SU-DHL-6 (cell line): ENCODE results near the gene ETF1.

Source experiments
- H2AFZ ChIP-seq: fragments of 200-600 bp; sonication (generic); 2 replicates; pipeline ENCODE4 v1.6.1; 2014; ENCODE audit warnings: low read depth, mild to moderate bottlenecking, moderate library complexity, mixed read lengths, antibody characterized with exemption, low read length; ENCODE audit not compliant: severe bottlenecking
- H3F3A ChIP-seq: fragments of 200-600 bp; shearing (Covaris generic); 2 replicates; pipeline ENCODE4 v1.6.0; 2016; ENCODE audit warnings: antibody characterized with exemption, mild to moderate bottlenecking; ENCODE audit not compliant: insufficient read depth
- H3K27ac ChIP-seq: fragments of 200-600 bp; sonication (generic); 2 replicates; pipeline ENCODE4 v1.5.1; 2016; ENCODE audit warnings: low read depth, mild to moderate bottlenecking, low read length, moderate library complexity, mixed read lengths
- H3K27me3 ChIP-seq: fragments of 200-600 bp; sonication (generic), shearing (Covaris generic); 2 replicates; pipeline ENCODE4 v1.6.0; 2014; ENCODE audit warnings: mild to moderate bottlenecking, low read length
- H3K36me3 ChIP-seq: fragments of 200-600 bp; sonication (generic); 2 replicates; pipeline ENCODE4 v1.6.1; 2014; ENCODE audit warnings: mild to moderate bottlenecking, low read length, mixed read lengths
- H3K4me2 ChIP-seq: fragments of 300-600, 200-600 bp; shearing (Covaris generic), sonication (generic); 2 replicates; pipeline ENCODE4 v1.6.0; 2014; ENCODE audit warnings: low read length, low read depth, mild to moderate bottlenecking; ENCODE audit not compliant: poor library complexity, severe bottlenecking
- H3K4me3 ChIP-seq: fragments of 200-600 bp; sonication (generic); 2 replicates; pipeline ENCODE4 v1.5.1; 2014; ENCODE audit warnings: antibody characterized with exemption, low read length, mild to moderate bottlenecking, mixed read lengths; ENCODE audit not compliant: insufficient read depth, poor library complexity, severe bottlenecking
- H3K79me2 ChIP-seq: fragments of 200-600 bp; sonication (generic); 2 replicates; pipeline ENCODE4 v1.6.1; 2014; ENCODE audit warnings: mild to moderate bottlenecking, low read length, moderate library complexity; ENCODE audit not compliant: insufficient read depth
- H3K9ac ChIP-seq: fragments of 200-600 bp; sonication (generic); 2 replicates; pipeline ENCODE4 v1.7.0; 2014; ENCODE audit warnings: mild to moderate bottlenecking, low read length
- H3K9me2 ChIP-seq: fragments of 200-600 bp; sonication (generic); replicated peaks from 2 replicates; pipeline ENCODE4 v1.6.1; 2014; ENCODE audit warnings: low read length; ENCODE audit not compliant: insufficient read depth
- H3K9me3 ChIP-seq: fragments of 200-600 bp; sonication (generic); 2 replicates; pipeline ENCODE4 v1.6.1; 2014; ENCODE audit warnings: low read length, mixed read lengths; ENCODE audit not compliant: insufficient read depth
- H4K20me1 ChIP-seq: fragments of 200-600 bp; sonication (generic); 2 replicates; pipeline ENCODE4 v1.6.1; 2014; ENCODE audit warnings: low read depth, mild to moderate bottlenecking, antibody characterized with exemption, low read length, moderate library complexity, mixed read lengths
- EZH2phosphoT487 ChIP-seq: fragments of 200-600 bp; sonication (generic), shearing (Covaris generic); conservative IDR thresholded peaks from 2 replicates; pipeline ENCODE4 v1.6.1; 2018; ENCODE audit warnings: mild to moderate bottlenecking, antibody characterized with exemption, low read length, moderate library complexity, mixed read lengths
- TF ChIP-seq, protein P1 (sequence below): fragments of 200-600 bp; sonication (generic); IDR thresholded peaks from one replicate; pipeline ENCODE4 v1.5.1; 2017; ENCODE audit warnings: antibody characterized with exemption, mild to moderate bottlenecking, low read length, moderate library complexity; ENCODE audit not compliant: insufficient read depth, poor library complexity, severe bottlenecking

The ETF1 gene

DNA sequence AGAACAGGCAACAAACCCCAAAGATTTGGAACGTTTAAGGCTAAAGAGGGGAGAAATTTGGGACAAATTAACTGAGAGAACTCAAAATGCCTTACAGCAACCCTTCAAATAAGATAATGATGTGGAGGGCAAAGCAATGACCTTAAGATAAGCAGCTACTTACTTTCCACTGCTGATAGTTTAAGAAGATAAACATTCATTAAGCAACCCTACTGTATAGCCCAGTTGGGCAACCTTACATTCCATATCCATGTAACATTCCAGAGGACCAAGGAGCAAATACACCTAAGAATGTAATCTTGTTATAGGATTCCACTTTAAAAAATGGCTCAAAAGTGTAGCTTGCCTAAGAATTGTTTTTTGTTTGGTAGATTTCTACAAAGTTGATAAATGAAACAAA is 14.8 kb downstream of the ETF1 start:
- no peaks in the 10 kb centered on the region for H3K27me3 ChIP-seq
- H2AFZ ChIP-seq, result no peak overlapping the region
- no peaks in the 10 kb centered on the region for H3K9me3 ChIP-seq
- H3K4me2 ChIP-seq, result no peak overlapping the region
- peaks cover 3% of the 10 kb centered on the region; the same call in 1 of the 2 replicates for H3F3A ChIP-seq
- H3K9ac ChIP-seq, result no peak overlapping the region
- peaks cover 95% of the 10 kb centered on the region for H3K79me2 ChIP-seq
- TF ChIP-seq EZH2phosphoT487, result no peak
- TF ChIP-seq, protein P1, sequence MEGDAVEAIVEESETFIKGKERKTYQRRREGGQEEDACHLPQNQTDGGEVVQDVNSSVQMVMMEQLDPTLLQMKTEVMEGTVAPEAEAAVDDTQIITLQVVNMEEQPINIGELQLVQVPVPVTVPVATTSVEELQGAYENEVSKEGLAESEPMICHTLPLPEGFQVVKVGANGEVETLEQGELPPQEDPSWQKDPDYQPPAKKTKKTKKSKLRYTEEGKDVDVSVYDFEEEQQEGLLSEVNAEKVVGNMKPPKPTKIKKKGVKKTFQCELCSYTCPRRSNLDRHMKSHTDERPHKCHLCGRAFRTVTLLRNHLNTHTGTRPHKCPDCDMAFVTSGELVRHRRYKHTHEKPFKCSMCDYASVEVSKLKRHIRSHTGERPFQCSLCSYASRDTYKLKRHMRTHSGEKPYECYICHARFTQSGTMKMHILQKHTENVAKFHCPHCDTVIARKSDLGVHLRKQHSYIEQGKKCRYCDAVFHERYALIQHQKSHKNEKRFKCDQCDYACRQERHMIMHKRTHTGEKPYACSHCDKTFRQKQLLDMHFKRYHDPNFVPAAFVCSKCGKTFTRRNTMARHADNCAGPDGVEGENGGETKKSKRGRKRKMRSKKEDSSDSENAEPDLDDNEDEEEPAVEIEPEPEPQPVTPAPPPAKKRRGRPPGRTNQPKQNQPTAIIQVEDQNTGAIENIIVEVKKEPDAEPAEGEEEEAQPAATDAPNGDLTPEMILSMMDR, result no peak
- no peaks in the 10 kb centered on the region; the same call in 1 of the 2 replicates for H3K36me3 ChIP-seq
- peaks cover 39% of the 10 kb centered on the region for H4K20me1 ChIP-seq
- H3K9me2 ChIP-seq, result no peaks in the 10 kb centered on the region
- H3K4me3 ChIP-seq, result no peak overlapping the region
- H3K27ac ChIP-seq, result no peak overlapping the region

DNA sequence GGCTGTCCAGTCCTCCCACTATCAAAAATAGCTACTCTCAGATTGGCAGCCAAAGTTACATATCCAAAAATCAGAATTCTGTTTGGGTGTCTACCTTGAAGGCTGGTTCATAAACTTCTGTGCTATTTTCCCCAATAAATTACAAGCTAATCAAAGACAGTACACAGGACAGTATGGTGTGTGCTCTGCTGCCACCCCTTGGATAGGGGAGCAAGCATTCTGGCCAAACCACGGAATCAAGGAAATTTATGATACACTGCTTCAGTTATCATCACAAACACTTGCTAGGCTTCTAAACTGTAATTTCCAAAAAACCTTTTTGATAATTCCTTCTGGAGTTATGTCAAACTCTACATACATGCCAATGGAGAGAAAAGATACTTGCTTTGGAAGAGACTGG is 15.9 kb downstream of the ETF1 start:
- Histone ChIP-seq H3K36me3 (no peaks in the 10 kb centered on the region; the same call in 1 of the 2 replicates), H3F3A (peaks cover 3% of the 10 kb centered on the region; the same call in 1 of the 2 replicates), H3K4me2 (no peak overlapping the region), H3K27me3 (no peaks in the 10 kb centered on the region), H4K20me1 (peaks cover 34% of the 10 kb centered on the region), H3K27ac (no peak overlapping the region), H3K9me3 (no peaks in the 10 kb centered on the region), H3K9ac (no peak overlapping the region), H3K4me3 (no peak overlapping the region), H3K79me2 (peaks cover 95% of the 10 kb centered on the region), H2AFZ (no peak overlapping the region), H3K9me2 (no peaks in the 10 kb centered on the region)
- TF ChIP-seq EZH2phosphoT487, result no peak
- TF ChIP-seq, protein P1, result no peak

DNA sequence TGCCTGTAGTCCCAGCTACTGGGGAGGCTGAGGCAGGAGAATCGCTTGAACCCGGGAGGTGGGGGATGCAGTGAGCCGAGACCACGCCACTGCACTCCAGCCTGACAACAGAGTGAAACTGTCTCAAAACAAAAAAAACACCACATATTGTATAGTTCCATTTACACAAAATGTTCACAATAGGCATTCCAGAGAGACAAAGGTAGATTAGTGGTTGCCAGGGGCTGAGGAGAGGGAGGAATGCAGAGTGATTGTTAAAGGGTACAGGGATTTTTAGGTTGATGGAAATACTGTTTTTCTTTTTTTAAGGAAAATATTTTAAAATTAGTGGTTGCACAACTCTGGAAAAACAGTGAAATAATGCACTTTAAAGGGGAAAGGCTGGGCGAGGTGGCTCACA is 19.6 kb downstream of the ETF1 start:
- Histone ChIP-seq H3K4me2 (no peak overlapping the region), H3K9ac (no peak overlapping the region), H2AFZ (no peak overlapping the region), H3K36me3 (peaks cover 7% of the 10 kb centered on the region; the same call in 1 of the 2 replicates), H3F3A (peaks cover 7% of the 10 kb centered on the region), H3K27me3 (no peaks in the 10 kb centered on the region), H3K4me3 (no peak overlapping the region), H3K9me2 (no peaks in the 10 kb centered on the region), H4K20me1 (peaks cover 21% of the 10 kb centered on the region), H3K79me2 (peaks cover 91% of the 10 kb centered on the region), H3K27ac (no peak overlapping the region), H3K9me3 (no peaks in the 10 kb centered on the region)
- no peak for TF ChIP-seq EZH2phosphoT487
- TF ChIP-seq, protein P1, result no peak
